Endometrium (tissue), 2 donors: ENCODE results near the gene OTX2.

Experiments
- FAIRE-seq: peaks from 2 replicates; lab custom pipeline; 2012; peaks lifted over from hg19 to GRCh38; lab: Jason Lieb, UNC
- donor health status: control.
- donor health status: control.

The OTX2 gene

DNA sequence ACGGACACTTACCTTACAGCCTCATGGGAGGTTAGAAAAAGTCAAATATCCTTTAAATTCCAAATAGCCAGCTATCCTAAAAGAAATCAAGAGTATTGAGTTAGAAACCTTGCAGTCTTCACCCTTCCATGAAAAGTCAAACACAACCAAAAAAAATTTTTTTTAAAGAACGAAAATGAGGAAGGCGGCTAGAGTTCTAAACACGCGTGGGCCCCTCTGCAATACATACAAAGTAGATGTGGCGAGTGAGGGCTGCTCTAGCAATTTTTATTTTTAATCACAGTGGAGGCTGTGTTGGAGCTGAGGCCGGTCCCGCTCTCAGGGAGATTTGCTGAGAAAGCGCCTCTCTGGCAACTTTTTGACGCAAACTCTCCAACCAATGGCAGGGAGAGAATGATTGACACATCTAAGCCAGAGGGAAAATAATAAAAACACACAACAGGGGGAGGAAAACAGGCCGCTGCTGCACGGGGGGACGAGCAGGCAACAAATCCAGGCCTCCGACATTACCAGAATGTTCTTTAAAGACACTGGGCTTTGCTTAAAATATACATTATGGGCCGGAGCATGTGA lies at the start of gene OTX2:
Gene OTX2, minus strand, starts transcription at position 333 of the 573 bp plus-strand sequence. CDS start 5,023 bp downstream, outside the sequence.
- FAIRE-seq, result no peak

GRCh38 chr14:56858422-56858821 lies 48.1 kb upstream of the OTX2 start:
- no peak for FAIRE-seq

DNA sequence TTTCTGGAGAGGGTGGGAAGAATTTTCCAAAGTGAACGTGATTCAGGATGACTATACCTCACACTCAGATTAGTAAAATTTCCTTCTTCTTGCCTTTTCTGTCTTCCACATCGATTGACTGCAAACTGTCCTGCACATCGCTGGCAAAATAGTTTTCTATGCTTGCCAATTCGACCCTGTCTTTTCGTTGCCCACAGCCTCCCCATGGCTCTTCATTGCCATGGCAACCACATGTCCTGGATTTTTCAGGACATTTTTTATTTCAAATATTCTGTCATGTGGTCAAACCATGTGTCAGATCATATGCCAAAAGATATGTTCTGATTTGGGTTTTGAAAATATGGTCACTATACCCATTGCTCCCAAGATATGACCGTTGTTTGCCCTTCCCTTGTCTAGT lies 46.9 kb upstream of the OTX2 start:
- no peak for FAIRE-seq

- no peak for FAIRE-seq
These were observed 45.7 kb upstream of the OTX2 start for GRCh38 chr14:56855891-56856461.

GRCh38 chr14:56854325-56854724 lies 44.0 kb upstream of the OTX2 start:
- FAIRE-seq, result no peak

DNA sequence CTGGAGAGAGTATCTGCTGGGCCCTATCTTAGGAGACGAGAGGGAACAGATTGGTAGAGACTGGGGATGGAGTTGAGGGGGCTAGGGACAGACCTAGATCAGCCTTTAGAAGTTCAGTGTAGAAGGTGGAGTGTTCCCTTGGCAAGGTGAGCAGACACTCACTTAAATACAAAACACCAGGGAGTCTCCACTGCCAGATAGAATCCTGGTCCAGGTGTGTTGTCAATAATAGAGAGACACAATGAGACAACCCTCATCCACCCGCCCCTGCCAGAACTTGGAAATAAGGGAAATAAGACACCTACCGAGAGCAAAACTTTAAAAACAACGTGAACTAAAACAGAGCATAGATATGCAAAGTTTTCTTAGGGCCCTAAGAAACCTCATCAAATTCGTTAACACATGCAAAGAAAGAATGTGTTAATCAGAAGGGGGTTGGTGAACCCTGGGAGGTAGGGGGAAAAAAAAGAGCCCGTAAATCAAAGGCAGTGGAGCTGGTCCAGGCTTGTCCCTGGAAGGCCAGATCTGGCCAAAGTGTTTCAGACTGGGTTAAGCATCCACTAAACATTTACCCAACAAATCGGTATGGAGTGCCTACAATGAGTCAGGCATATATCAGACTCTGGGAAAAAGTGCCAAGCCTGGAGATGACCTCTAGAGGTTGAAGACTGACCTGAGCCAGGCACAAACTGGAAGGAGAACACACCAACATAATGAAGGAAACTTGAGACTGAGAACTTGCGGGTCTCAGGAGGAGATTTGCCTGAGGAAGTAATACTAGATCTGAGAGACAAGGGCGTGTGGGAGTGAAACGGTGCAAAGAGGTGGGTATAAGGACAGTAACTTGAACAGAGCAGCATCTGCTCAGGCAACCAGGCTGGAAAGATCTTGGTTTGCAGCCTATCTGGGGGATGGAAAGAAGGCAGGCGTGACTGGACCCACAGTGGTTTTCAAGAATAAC lies 37.0 kb upstream of the OTX2 start:
- no peak for FAIRE-seq

DNA sequence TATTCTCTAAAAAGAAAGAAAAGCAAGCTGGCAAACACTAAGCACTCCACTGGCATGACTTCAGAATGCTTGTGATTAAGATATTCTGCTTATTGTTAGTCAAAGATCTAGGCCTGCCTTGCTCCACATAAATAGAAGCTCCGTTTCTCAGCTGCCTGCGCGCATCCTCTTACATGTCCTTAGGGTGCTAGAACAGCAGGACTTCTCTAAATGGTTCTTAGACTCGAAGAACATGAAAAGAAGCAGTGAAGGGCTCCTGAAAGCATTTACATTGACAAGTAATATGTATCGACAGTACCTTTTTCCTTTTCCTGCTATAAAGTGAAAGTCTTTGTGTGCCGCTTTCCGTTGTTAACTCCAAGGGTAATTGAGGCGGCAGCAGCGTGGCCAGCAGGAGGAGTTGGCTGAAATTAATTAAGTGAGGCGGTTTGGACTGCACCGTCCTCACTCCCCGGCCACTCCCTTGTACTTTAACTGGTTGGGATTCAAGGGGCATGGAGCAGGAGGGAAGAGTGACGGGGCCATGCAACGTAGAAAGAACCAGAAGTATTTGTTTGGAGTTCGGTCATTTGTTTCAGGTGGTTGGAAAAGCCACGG lies 34.2 kb upstream of the OTX2 start:
- FAIRE-seq, result no peak

DNA sequence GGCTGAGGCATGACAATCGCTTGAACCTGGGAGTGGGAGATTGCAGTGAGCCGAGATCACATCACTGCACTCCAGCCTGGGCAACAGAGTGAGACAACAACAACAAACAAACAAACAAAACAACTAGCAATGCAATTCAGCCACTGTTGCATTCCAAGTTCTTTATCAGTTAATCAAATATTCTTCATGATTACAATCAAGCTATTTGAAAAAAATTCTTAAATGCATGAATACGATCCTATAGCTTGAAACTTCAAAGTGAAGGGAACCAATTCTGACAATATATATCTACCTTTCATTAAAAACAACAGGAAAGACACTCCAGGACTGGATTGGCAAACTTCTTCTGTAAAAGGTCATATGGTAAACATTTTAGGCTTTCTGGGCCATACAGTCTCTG lies 31.3 kb upstream of the OTX2 start:
- FAIRE-seq, result no peak

DNA sequence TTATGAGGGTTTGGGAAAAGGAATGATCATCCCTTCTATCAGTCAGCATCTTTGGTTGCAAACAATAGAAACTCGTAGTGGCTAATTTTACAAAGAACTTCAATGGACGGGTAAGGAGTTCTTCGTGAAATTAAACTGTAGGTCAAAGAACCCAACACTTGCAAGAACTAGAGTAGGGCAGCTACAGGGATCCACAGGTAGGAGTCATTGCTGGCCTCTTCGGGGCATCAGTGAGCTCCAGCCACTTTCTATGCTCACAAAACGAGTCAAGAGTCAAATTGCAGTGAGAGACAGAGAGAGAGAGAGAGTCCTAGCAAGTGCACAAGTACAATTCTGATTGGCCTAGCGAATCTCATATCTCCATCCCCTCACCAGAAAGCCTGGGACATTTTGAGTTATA lies 29.9 kb upstream of the OTX2 start:
- no peak for FAIRE-seq

DNA sequence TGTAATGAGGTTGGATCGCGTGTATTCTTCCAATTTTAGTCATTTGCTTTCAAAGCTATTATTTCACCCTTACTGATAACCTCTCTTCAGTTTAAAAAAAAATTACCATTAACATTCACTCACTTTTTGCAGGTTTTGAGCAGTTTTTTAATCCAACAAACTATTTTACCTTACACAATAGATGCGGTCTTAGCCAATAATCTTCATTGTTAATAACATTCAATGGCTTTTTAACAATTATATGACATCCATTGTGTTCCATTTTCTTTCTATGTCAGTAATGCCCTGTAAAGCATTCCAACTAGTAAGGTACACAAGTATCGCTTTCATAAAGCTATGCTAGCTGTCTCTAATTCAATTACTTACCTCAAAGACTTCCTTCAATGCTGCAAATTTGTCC lies 18.9 kb upstream of the OTX2 start:
- no peak for FAIRE-seq

GRCh38 chr14:56826214-56826613 lies 15.9 kb upstream of the OTX2 start:
- FAIRE-seq, result no peak

GRCh38 chr14:56821805-56822610 lies 11.7 kb upstream of the OTX2 start:
- FAIRE-seq, result no peak

DNA sequence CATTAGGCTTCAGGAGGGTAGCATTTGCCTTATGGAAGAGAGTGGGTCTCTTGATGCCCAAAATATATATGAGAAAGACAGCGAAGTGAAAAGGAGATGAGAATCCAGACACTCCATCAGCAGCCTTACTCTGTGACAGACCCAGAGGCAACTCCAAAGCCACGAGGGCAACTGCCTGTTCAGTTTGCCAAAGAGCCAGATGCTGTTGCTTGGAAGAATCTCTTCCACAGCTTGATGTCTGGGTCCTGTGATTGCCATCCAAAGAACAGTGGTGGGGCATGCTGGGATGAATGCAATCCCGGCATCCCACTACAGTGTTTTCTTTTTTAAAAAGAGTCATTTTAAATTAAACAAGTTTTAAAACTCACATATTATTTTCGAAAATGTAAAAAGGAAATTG lies 10.9 kb upstream of the OTX2 start:
- FAIRE-seq, result no peak

DNA sequence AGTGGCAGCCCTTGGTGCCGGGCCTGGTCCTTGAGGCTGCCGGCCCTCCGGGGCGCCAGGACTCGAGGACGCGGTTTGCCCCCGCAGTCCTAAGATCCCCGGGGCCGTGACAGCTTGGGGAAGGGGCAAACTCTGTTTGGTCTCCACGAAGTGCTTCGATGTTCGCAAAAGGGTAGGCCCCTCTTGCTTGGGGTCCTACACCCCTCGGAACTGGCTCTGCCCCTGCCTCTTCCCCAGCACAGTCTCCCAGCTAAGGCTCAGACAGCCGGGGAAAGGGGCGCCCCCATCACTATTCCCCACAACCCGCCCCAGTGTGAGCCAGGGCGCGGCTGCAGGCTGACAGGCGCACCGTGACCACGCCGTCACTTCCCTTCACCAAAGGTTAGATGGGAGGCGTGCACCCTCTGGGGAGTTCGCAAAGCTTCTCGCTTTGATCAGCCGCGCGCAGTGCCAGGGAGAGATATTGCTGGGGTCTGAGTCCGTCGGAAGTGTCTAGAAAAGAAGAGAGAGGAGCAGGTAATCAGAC lies 7.2 kb upstream of the OTX2 start:
- FAIRE-seq, result no peak

DNA sequence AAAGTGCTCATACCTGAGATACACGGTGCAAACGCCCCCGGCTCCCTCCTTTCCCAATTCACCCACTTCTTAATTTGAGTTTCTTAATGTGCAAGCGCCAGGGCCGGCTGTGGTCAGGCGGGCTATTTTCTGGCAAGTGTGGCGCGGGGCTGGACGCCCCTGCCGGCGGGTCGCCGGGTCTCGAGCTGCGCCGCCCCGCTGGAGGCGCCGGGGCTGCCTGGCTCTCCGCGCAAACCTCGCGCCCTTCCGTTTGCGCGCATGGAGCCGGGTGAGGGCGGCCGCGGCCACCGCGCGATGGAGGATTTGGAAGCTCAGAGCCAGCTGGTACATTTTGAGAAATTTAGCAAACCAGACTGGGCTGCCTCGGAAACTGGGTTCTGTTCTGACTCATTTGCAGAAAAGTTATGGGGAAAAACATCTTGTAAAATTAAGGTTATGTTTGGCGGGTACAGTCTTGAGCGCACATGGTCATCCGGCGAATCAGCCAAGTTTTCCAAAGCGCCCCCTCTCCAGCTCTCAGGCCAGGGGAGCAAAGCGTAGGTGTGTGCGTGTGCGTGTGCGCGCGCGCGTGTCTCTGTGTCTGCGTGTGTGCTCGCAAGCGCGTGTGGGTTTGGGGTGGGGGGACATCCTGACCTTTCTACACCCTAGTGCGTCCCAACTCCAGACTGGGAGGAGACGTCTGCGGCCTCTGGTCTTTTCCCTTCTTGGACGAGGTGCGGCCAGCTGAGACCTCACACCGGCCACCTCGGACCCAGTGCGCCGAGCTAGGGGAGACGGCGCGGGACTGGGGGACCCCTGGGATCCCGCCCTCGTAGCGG lies 6.5 kb upstream of the OTX2 start:
- no peak for FAIRE-seq

- no peak for FAIRE-seq
These were observed 5.5 kb upstream of the OTX2 start for GRCh38 chr14:56815745-56816144.

GRCh38 chr14:56814969-56815700 lies 4.9 kb upstream of the OTX2 start:
- no peak for FAIRE-seq

DNA sequence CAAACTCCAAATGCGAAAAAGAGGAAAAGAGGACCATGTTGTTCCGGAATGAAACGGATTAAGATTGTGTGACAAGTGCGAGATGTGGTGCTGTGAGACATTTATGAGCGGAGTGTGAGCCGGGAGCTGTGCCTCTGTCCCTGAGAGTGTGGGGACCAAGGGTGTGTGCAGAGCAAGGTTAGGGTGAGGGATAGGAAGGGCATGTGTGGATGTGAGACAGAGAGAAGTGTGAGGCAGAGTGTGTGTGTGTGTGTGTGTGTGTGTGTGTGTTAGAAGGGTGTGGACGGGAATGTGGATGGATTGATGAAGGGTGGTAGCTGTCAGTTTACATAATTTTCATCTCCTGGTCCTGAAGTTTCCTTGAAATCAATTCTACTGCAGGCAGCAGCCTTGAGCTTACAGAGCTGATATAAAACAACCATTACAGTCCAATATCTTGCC lies 4.3 kb upstream of the OTX2 start:
- no peak for FAIRE-seq

GRCh38 chr14:56813143-56813551 lies 2.9 kb upstream of the OTX2 start:
- no peak for FAIRE-seq
